ENCODE results near the gene GRIK1. TPM values are rescaled to one million over a fixed set of nuclear protein-coding genes. Genes with fewer than 3 reads are reported as not detected.

Gene GRIK1
- total RNA-seq, 1 donor from 2014 or later: not detected

DNA sequence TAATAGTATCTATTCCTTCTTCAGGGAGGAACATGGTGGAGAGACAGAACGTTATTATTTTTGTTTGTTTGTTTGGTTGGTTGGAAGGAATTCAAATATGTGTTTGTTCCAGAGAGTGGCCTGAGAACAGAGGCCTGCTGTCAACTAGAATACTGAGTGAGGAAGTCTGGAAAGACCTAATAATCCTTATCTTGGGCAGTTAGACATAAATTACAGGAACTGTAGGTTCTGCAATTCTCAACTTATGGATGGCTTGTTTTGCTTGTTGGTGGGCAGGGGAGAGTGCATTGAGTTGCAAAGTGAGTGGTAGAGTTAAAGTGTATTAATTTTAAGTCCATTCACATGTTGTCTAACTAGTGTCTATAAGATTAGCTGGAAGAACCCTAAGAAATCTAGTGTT, 443.5 kb downstream of the GRIK1 start:
- Histone ChIP-seq H3K36me3 (no peaks in the 10 kb centered on the region), H3K27ac (no peak overlapping the region), H3K27me3 (no peaks in the 10 kb centered on the region), H3K4me1 (no peaks in the 10 kb centered on the region), H3K9me3 (no peaks in the 10 kb centered on the region), H3K4me3 (no peak overlapping the region)
- intact Hi-C loops (cut with DNase I): no loop called here
- TF ChIP-seq, protein P1, sequence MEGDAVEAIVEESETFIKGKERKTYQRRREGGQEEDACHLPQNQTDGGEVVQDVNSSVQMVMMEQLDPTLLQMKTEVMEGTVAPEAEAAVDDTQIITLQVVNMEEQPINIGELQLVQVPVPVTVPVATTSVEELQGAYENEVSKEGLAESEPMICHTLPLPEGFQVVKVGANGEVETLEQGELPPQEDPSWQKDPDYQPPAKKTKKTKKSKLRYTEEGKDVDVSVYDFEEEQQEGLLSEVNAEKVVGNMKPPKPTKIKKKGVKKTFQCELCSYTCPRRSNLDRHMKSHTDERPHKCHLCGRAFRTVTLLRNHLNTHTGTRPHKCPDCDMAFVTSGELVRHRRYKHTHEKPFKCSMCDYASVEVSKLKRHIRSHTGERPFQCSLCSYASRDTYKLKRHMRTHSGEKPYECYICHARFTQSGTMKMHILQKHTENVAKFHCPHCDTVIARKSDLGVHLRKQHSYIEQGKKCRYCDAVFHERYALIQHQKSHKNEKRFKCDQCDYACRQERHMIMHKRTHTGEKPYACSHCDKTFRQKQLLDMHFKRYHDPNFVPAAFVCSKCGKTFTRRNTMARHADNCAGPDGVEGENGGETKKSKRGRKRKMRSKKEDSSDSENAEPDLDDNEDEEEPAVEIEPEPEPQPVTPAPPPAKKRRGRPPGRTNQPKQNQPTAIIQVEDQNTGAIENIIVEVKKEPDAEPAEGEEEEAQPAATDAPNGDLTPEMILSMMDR (IDR thresholded peaks at IDR 0.05): no peak
- DNase-seq (no peak), ATAC-seq (no peak)

DNA sequence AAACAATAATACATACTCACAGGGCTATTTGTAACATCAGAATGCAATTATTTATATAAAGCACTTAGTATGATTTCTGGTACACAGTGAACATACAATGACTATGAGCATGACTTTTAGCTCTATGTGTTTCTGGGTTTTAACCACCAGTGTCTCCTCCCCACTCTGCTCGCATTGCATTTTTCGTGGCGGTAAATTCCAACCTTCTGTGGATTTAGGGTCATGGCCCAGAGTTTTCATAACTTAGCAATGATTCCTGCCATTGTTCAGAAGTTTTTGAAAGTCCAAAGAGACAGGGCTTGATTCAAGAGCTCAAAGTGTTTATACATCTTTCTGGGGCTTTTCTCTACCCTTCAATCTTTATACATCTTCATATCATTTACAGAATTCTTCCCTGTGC, 449.8 kb downstream of the GRIK1 start:
- ATAC-seq: no peak
- no peak overlapping the region for H3K27ac ChIP-seq
- no peaks in the 10 kb centered on the region for H3K36me3 ChIP-seq
- no peak overlapping the region for H3K4me3 ChIP-seq
- no peaks in the 10 kb centered on the region for H3K27me3 ChIP-seq
- H3K4me1 ChIP-seq: no peaks in the 10 kb centered on the region
- TF ChIP-seq, protein P1 (IDR thresholded peaks at IDR 0.05): no peak
- DNase-seq: no peak
- no peaks in the 10 kb centered on the region for H3K9me3 ChIP-seq
- intact Hi-C loops (cut with DNase I): no loop called here

- Histone ChIP-seq H3K27me3 (no peaks in the 10 kb centered on the region), H3K4me3 (no peak overlapping the region), H3K4me1 (no peaks in the 10 kb centered on the region), H3K27ac (no peak overlapping the region), H3K9me3 (no peaks in the 10 kb centered on the region), H3K36me3 (no peaks in the 10 kb centered on the region)
- TF ChIP-seq, protein P1 (IDR thresholded peaks at IDR 0.05): no peak
- no peak for ATAC-seq
- intact Hi-C loops (cut with DNase I): no loop called here
- DNase-seq: no peak
Observed at GRCh38 chr21:29487154-29487553, 452.6 kb downstream of the GRIK1 start.

Other genes starting within 250 kb of the GRIK1 start
- not detected for gene CLDN17, start 226.8 kb upstream of the GRIK1 start, total RNA-seq

All from upper lobe of right lung (tissue), 1 donor.